Forelimb muscle (tissue), 1 donor: ENCODE data around the gene FBXO15. TPM values are rescaled to one million over a fixed set of nuclear protein-coding genes. Genes with fewer than 3 reads are reported as not detected.

Source experiments
- DNase-seq: peaks from one replicate; pipeline ENCODE4 v3.0.0-alpha.2; 2013; ENCODE audit warnings: low read depth
- polyA plus RNA-seq: library from polyadenylated mRNA; unstranded; fragments of 120-200 nt; gene quantifications from one replicate; pipeline ENCODE4 v1.2.1, GENCODE V29; 2013; ENCODE audit not compliant: insufficient read length

Gene FBXO15
- polyA plus RNA-seq, 1 donor, result 1.9 TPM

DNA sequence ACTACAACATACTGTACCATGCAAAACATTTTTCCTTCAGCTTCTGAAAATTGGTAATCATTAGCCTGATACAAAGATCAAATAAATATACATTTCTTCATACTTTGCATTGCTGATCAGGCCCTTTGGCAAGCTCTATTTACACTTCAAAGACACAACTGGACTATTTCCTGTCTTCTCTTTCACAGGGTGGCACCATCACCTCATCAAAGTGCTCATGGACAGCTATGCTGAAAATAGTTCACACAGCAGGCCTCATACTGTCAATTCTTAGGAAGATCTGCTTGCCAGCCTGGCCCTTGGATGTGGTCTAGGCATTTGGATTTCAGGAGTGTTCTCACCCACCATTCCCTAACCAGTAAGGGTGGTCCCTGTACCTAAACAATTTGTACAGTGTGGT, 33.9 kb downstream of the FBXO15 start:
- DNase-seq, result no peak

GRCh38 chr18:74110976-74111375, 36.7 kb downstream of the FBXO15 start:
- DNase-seq, result no peak

GRCh38 chr18:74110149-74110548, 37.5 kb downstream of the FBXO15 start:
- no peak for DNase-seq

- DNase-seq, result no peak
These were observed 39.2 kb downstream of the FBXO15 start for GRCh38 chr18:74108460-74108859.

DNA sequence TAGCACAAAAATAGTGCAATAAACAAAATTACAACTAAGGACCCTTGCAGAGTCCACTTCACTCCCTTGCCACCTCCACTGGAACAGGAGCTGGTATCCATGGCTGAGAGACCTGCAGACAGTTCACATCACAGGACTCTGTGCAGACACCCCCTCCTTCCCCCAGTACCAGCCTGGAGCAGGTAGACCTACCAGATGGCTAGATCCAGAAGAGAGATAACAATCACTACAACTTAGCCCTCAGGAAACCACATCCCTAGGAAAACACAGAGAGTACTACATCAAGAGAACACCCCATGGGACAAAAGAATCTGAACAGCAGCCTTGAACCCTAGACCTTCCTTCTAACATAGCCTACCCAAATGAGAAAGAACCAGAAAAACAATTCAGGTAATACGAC, 49.8 kb downstream of the FBXO15 start:
- no peak for DNase-seq

DNA sequence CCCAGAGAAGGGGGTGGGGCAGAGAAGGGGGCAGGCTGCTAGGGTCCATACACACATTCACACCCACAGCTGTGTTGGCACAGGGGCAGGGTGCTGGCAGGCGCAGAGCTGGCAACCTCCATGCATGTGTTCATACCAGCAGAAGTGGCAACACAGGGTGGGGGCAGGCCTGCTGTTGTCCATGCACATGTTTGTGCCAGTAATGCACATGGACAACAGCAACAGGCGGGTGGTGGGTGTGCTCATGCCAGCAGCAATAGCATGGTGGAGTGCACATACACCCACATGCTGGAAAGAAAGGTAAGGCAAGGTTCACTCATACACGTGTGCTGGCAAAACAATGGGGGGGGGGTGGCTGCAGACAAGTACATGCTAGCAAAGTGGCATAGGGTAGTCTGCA, 54.7 kb downstream of the FBXO15 start:
- DNase-seq, result no peak

GRCh38 chr18:74084184-74084855, 63.3 kb downstream of the FBXO15 start:
- no peak for DNase-seq

DNA sequence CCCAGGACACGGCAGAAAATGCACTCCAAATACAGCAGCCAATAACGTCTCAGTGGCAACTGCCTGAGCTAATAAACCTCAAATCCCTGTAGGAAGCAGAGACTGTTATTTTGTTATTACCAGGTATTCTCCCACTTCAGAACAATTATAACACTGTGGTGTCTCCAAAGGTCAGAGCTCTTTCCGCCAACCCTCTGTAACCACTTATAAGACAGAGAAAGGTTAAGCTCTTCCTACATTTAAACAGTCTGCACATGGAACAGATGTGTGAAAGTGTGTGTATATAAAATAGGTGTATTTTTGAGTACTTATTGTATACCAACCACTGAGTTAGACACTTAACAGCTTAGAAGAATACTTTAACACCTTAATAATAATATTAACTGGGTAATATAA, 64.1 kb downstream of the FBXO15 start:
- DNase-seq, result no peak

- no peak for DNase-seq
These were observed 64.7 kb downstream of the FBXO15 start for GRCh38 chr18:74082742-74083556.

DNA sequence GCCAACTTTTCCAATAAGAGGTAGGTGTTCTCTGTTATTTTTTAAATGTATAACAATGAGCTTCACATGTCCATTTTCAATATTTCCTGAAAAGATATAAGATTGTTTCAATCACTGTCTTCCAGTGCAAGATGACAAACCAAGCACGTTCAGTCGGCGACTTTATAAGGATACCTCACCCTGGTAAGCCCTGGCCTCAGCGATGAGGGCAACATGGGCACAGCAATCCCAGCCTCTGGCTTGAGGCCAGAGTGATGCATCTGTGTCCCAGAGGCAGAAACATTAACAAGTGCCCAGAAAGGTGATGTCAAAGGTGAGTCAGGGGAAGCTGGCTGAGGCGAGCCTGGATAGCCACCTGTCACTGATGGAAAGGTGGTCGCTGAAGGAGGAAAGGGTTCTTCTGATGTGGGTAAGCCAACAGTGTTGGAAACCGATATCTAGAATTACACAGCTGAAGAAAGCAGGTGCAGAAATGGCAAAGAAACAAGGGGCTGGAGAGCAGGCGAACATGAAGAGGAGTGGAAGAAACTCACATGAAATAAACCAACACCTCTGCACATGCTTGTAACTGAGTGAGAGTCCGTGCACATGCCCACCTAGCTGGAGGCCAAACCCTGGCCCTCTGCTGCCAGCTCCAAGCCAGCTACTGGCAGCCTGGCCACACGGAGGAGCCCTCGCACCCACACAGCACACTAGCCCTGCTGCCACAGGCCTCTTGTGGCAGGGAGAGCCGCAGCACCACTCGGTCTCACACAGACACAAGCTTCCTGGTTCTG, 65.5 kb downstream of the FBXO15 start:
- no peak for DNase-seq

DNA sequence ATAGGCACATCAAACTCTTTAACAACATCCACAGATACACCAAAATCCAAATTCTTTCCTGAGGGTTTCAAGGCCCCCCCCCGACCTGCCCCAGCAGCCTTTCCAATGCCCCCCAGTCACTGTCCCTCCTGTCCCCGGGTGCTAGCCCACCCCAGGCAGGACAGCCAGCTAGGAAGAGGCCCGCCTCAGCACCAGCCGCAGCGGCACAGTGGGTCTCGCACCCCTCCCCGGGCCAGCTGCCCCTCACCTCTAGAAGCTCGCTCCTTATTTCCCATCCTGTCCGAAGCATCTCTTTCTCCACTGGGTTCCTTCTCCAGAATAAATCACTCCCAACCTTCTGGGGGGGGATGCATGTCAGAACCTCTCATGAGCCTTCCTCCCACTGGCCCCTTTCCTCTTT, 69.4 kb downstream of the FBXO15 start:
- no peak for DNase-seq

DNA sequence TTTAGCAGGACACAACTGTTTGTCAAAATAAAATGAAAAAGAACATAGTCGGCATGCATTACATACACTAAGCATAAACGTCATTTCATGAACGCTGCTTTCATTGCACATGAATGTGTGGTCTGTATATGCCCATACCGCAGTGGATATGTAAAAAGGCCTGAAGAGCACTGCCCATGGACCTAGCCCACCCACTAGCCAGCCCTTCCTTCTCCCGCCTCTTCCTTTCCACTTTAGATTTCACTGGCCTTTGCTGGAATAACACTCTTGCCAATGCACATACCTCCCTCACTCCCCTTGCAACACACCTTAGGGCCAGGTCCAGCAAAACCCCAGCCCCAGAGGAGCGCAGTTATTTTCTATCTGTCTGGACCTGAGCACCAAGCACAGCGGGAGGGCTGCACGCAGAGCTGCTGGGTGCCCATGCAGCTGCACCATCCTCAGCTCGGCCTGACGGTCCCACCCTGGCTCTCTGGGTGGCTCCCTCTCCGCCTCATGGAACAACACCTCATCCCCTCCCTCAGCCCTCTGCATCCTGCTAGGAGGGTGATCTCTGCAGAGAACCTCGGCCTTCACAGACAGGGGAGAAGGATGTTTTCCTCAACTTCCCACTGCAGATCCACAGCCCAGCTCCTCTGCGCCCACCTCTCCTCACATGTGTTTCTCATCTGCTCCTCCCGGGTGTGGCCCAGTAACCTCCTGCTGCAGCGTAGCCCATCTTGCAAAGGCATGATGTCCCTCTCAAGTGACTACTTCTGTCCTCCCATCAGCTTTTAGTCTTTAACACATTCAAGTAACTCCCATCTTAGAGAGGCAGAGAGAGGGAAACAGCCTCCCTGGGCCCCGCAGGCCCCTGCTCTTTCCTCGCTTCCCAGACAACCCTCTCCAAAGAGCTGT, 72.7 kb downstream of the FBXO15 start:
- no peak for DNase-seq

DNA sequence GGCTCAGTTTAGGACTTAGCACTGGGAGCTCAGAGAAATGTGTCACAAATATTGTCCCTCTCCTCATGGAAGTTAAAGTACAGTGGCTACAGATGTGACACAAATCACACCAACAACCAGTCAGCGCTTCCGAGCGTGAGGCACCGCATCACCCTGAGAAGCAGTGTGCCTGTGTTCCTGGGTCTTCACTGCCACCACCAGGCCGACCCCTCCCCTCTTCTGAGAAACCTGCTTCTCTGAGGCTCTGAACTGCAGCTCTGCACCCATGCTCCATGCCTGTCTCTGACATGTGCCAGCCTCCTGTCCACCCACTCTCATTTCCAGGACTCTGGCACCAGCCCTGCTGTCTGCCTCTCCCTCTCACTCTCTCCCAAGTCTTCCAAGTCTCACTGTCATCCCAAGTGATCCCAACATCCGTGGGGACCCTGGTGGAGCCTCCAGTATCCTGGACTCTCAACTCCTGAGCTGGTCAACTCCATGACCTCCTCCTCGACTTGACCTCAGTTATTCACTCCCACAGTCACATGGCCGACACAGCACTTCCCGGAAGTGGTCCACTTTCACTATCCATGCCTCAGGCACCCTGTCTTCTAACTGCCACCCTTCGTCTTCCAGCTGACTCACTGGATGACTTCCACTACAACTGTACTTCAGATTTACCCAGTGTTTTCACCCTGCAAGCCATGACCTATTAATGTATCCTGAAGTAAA, 73.5 kb downstream of the FBXO15 start:
- DNase-seq, result no peak

DNA sequence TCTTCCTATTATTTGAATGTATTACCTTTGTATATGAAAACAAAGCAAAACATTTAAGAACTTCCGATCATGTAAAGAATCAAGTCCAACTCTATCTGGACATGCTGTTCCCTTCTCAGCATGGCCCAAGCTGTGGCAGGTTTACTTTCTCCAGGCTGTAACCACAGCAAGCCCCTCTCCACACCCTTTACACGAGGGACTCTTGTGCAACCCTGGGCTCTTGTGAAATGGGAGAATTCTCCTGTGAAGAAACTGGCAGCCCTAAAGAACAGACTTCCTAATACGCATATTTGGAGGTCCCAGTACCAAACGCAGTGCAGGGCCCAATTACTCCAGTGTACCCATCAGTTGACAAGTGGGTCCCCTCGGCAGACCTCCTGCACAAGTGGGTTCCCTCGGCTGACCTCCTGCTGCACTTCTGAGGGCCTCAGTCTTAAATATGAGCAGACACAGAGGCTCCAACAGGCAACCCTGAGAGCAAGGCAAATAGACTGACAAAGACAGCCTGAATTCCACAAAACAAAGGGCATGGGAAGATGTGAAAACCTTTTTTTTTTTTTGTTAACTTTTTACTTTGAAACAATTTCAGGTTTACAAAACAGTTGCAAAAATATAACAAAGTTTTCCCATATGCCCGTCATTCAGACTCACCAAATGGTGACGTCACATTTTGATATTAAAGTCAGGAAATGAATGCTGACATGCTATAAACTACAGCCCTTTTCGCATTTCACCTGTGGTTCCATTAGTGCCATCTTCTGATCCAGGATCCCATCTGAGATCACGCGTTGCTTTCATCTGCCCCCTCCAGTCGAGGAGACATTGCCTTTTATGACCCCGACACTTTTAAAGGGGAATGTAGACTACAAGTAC, 78.2 kb downstream of the FBXO15 start:
- no peak for DNase-seq

- no peak for DNase-seq
These were observed 79.3 kb downstream of the FBXO15 start for GRCh38 chr18:74068296-74068695.

- DNase-seq, result no peak
These were observed 81.6 kb downstream of the FBXO15 start for GRCh38 chr18:74066018-74066417.

GRCh38 chr18:74065366-74065765, 82.3 kb downstream of the FBXO15 start:
- no peak for DNase-seq

DNA sequence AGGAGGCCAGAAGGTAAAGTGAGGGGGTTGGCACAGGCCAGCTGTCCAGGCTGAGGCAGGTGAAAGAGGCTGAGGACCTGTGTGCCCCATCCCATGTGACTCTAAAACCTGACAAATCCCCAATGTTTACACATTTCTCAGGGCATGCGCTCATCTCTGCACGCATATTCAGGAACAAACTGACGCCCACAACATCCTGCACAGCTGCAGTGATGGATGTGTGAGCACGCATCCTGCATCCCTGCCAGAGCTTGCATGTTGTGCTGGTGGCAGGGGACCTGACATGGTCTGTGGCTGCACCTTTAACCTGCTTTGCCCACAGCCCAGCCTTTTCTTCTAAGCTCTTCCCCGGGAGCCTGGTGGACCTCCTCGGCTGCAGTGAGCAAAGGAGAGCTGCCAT, 83.1 kb downstream of the FBXO15 start:
- no peak for DNase-seq

- no peak for DNase-seq
These were observed 84.1 kb downstream of the FBXO15 start for GRCh38 chr18:74063557-74063956.

GRCh38 chr18:74063023-74063422, 84.6 kb downstream of the FBXO15 start:
- no peak for DNase-seq
